T-helper 17 cell (primary cell): Measurements from ENCODE around the gene HOXA3. TPM values are rescaled to one million over a fixed set of nuclear protein-coding genes. Genes with fewer than 3 reads are reported as not detected.

Source experiments
- ATAC-seq: fragments of 150-1000 bp; cut with Tn5 transposase; 2 replicates; pipeline ENCODE4 v1.10.0; 2021; ENCODE audit warnings: mild to moderate bottlenecking, moderate library complexity
- DNase-seq, 3 donors: peaks; one replicate each; pipeline versions ENCODE4 v3.0.0 to v3.0.0-alpha.2; 2020 to 2021
- H3K9me3 ChIP-seq: one replicate; pipeline ENCODE4 v1.7.0; 2013; ENCODE audit warnings: low read length, mild to moderate bottlenecking; ENCODE audit not compliant: control insufficient read depth, poor library complexity, severe bottlenecking
- H3K27ac Mint-ChIP-seq: one replicate; pipeline ENCODE4 v1.8.0; 2022; ENCODE audit warnings: mild to moderate bottlenecking, moderate library complexity, mixed read lengths
- H3K27me3 Mint-ChIP-seq: one replicate; pipeline ENCODE4 v1.8.0; 2022; ENCODE audit warnings: mixed read lengths
- H3K36me3 Mint-ChIP-seq: one replicate; pipeline ENCODE4 v1.8.0; 2022; ENCODE audit warnings: low read depth, mixed read lengths
- H3K4me1 Mint-ChIP-seq: one replicate; pipeline ENCODE4 v1.8.0; 2022; ENCODE audit warnings: mild to moderate bottlenecking, mixed read lengths
- H3K4me3 Mint-ChIP-seq: one replicate; pipeline ENCODE4 v1.8.0; 2022; ENCODE audit warnings: mild to moderate bottlenecking, moderate library complexity, mixed read lengths
- total RNA-seq, 4 donors: library from RNA in 2 of 4; stranded (reverse) in 2 of 4; gene quantifications; one replicate each; pipeline ENCODE4 v1.2.3 and lab custom pipeline; 2022 to 2026

The HOXA3 gene
- total RNA-seq, 2 donors from 2014 or later, result not detected

GRCh38 chr7:27147199-27148030, 5.0 kb downstream of the HOXA3 start, which contains the start of gene HOXA6:
Gene HOXA6 (minus strand): TSS chr7:27147774. CDS start chr7:27147749, 25 bp downstream.
- Mint-ChIP-seq H3K4me3 (peak within 1 kb of the TSS; percentile 39), H3K4me1 (peaks cover 31% of the 10 kb centered on the region)

GRCh38 chr7:27146491-27147198, 5.7 kb downstream of the HOXA3 start:
- no peak overlapping the region for H3K4me3 Mint-ChIP-seq
- H3K4me1 Mint-ChIP-seq, result peaks cover 24% of the 10 kb centered on the region
- peaks cover 83% of the 10 kb centered on the region for H3K27me3 Mint-ChIP-seq
- no peaks in the 10 kb centered on the region for H3K9me3 ChIP-seq
- ATAC-seq (no peak), DNase-seq (no peak)
- no peak overlapping the region for H3K27ac Mint-ChIP-seq
- peaks cover 6% of the 10 kb centered on the region for H3K36me3 Mint-ChIP-seq

More at GRCh38 chr7:27147199-27148030, 5.0 kb downstream of the HOXA3 start, which contains the start of gene HOXA6:
- Mint-ChIP-seq H3K27ac (peak within 1 kb of the TSS; percentile 59), H3K36me3 (peaks cover 8% of the 10 kb centered on the region), H3K27me3 (peaks cover 83% of the 10 kb centered on the region)
- DNase-seq, result no peak
- H3K9me3 ChIP-seq, result no peaks in the 10 kb centered on the region
- ATAC-seq, result no peak

GRCh38 chr7:27145914-27146412, 6.4 kb downstream of the HOXA3 start:
- Mint-ChIP-seq H3K27me3 (peaks cover 82% of the 10 kb centered on the region), H3K4me1 (peaks cover 17% of the 10 kb centered on the region), H3K4me3 (no peak overlapping the region), H3K36me3 (peaks cover 5% of the 10 kb centered on the region), H3K27ac (no peak overlapping the region)
- no peak for DNase-seq
- H3K9me3 ChIP-seq, result no peaks in the 10 kb centered on the region
- ATAC-seq, result no peak

- ATAC-seq, result no peak
- H3K9me3 ChIP-seq, result no peaks in the 10 kb centered on the region
- Mint-ChIP-seq H3K36me3 (peaks cover 2% of the 10 kb centered on the region), H3K27ac (no peak overlapping the region), H3K4me3 (no peak overlapping the region), H3K4me1 (peaks cover 12% of the 10 kb centered on the region), H3K27me3 (peaks cover 76% of the 10 kb centered on the region)
- no peak for DNase-seq
Measured at GRCh38 chr7:27145165-27145913, 7.0 kb downstream of the HOXA3 start.

- Mint-ChIP-seq H3K27ac (no peak overlapping the region), H3K4me3 (no peak overlapping the region), H3K4me1 (peaks cover 10% of the 10 kb centered on the region), H3K27me3 (peaks cover 70% of the 10 kb centered on the region), H3K36me3 (peaks cover 2% of the 10 kb centered on the region)
- H3K9me3 ChIP-seq, result no peaks in the 10 kb centered on the region
- ATAC-seq (no peak), DNase-seq (no peak)
Measured at GRCh38 chr7:27144781-27145164, 7.6 kb downstream of the HOXA3 start.

- ATAC-seq (no peak), DNase-seq (no peak)
- peaks cover 10% of the 10 kb centered on the region for H3K4me1 Mint-ChIP-seq
- H3K36me3 Mint-ChIP-seq, result peaks cover 2% of the 10 kb centered on the region
- no peak overlapping the region for H3K27ac Mint-ChIP-seq
- H3K9me3 ChIP-seq, result no peaks in the 10 kb centered on the region
- peaks cover 64% of the 10 kb centered on the region for H3K27me3 Mint-ChIP-seq
- H3K4me3 Mint-ChIP-seq, result no peak overlapping the region
Measured at GRCh38 chr7:27143950-27144780, 8.2 kb downstream of the HOXA3 start.

- H3K36me3 Mint-ChIP-seq, result peaks cover 2% of the 10 kb centered on the region
- H3K27ac Mint-ChIP-seq, result no peak within 1 kb of the TSS
- H3K4me1 Mint-ChIP-seq, result peaks cover 10% of the 10 kb centered on the region
- no peak for DNase-seq
- H3K27me3 Mint-ChIP-seq, result peaks cover 62% of the 10 kb centered on the region
- no peak within 1 kb of the TSS for H3K4me3 Mint-ChIP-seq
- no peaks in the 10 kb centered on the region for H3K9me3 ChIP-seq
- no peak for ATAC-seq
Measured at GRCh38 chr7:27143023-27143949, 9.1 kb downstream of the HOXA3 start, which contains the start of gene HOXA5. Gene HOXA5 (minus strand): TSS chr7:27143681. CDS start chr7:27143607, 74 bp downstream.

- Mint-ChIP-seq H3K4me3 (no peak overlapping the region), H3K4me1 (peaks cover 6% of the 10 kb centered on the region), H3K36me3 (peaks cover 2% of the 10 kb centered on the region), H3K27me3 (peaks cover 64% of the 10 kb centered on the region), H3K27ac (no peak overlapping the region)
- no peak for ATAC-seq
- no peak for DNase-seq
- no peaks in the 10 kb centered on the region for H3K9me3 ChIP-seq
Measured at GRCh38 chr7:27142580-27143022, 9.8 kb downstream of the HOXA3 start.

GRCh38 chr7:27141923-27142579, 10.3 kb downstream of the HOXA3 start:
- H3K9me3 ChIP-seq, result peaks cover 2% of the 10 kb centered on the region
- Mint-ChIP-seq H3K27me3 (peaks cover 64% of the 10 kb centered on the region), H3K27ac (no peak overlapping the region), H3K4me1 (peaks cover 6% of the 10 kb centered on the region), H3K36me3 (peaks cover 2% of the 10 kb centered on the region), H3K4me3 (no peak overlapping the region)
- ATAC-seq (no peak), DNase-seq (no peak)

- Mint-ChIP-seq H3K27me3 (peaks cover 64% of the 10 kb centered on the region), H3K27ac (no peak overlapping the region), H3K4me1 (peaks cover 4% of the 10 kb centered on the region), H3K4me3 (no peak overlapping the region), H3K36me3 (no peaks in the 10 kb centered on the region)
- peaks cover 2% of the 10 kb centered on the region for H3K9me3 ChIP-seq
- no peak for DNase-seq
- no peak for ATAC-seq
Measured at GRCh38 chr7:27141137-27141922, 11.1 kb downstream of the HOXA3 start.
